ENCODE data around the gene SYT10. TPM values are rescaled to one million over a fixed set of nuclear protein-coding genes. Genes with fewer than 3 reads are reported as not detected.
"Not testable (repeated sequence)": the region's sequence is repeated elsewhere in the genome, so short reads cannot be mapped to it uniquely, and the experiment has no call there.

The SYT10 gene
- total RNA-seq, 1 donor from 2014 or later = not detected

DNA sequence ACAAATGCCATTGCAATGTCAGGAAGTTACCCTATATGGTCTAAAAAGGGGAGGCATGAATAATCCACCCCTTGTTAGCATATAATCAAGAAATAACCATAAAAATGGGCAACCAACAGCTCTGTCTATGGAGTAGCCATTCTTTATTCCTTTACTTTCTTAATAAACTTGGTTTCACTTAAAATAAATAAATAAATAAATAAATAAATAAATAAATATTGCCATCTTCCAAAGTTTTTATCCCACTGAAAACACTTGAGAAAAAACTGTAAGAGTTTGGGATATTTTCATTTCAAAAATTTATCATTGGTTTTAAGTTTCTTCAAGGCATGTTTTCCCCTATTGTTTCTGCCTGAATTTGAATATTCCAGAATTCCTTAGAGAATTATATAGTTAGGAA is 89.8 kb downstream of the SYT10 start:
- no peak for DNase-seq (ENCODE audit: low read depth)

DNA sequence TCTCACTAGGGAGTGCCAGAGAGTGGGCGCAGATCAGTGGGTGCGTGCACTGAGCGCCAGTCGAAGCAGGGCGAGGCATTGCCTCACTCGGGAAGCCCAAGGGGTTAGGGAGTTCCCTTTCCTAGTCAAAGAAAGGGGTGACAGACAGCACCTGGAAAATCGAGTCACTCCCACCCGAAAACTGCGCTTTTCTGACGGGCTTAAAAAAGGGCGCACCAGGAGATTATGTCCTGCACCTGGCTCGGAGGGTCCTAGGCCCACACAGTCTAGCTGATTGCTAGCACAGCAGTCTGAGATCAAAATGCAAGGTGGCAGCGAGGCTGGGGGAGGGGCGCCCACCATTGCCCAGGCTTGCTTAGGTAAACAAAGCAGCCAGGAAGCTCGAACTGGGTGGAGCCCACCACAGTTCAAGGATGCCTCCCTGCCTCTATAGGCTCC is 107.6 kb downstream of the SYT10 start:
- DNase-seq (ENCODE audit: low read depth) = not testable (repeated sequence)

DNA sequence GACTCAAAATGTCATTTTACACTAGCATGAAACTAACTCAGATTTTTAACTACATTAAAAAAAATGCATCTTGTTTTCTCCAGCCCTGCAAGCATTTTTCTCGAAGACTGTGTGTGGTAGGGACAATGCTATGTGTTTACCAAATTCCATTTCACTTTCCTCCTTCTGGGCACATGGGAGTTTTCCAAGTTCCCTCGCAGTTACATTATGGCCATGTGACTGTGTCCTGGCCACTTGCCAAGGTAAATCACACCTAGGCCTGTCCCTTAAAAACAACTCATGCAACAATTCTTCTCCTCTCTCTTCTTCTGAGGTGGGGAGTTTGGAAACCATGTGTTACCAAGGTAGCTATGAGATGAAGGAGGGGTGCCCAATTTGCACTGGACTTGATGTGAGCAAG is 108.7 kb downstream of the SYT10 start:
- DNase-seq (ENCODE audit: low read depth) = no peak
